Stimulated activated CD8-positive, alpha-beta memory T cell treated with anti-CD3 and anti-CD28 coated beads, Interleukin-12 subunit alpha, Interleukin-12 subunit beta, amount 100 ng/mL, for 24 hours (primary cell): ENCODE data around the gene SLC9A7.
"Not testable (repeated sequence)": the region's sequence is repeated elsewhere in the genome, so short reads cannot be mapped to it uniquely, and the experiment has no call there.

Experiments used
- DNase-seq: peaks from one replicate; pipeline ENCODE4 v3.0.0-alpha.2; 2020; ENCODE audit errors: extremely low read depth

SLC9A7 gene

GRCh38 chrX:46754036-46754435, 4.9 kb downstream of the SLC9A7 start:
- DNase-seq = no peak

DNA sequence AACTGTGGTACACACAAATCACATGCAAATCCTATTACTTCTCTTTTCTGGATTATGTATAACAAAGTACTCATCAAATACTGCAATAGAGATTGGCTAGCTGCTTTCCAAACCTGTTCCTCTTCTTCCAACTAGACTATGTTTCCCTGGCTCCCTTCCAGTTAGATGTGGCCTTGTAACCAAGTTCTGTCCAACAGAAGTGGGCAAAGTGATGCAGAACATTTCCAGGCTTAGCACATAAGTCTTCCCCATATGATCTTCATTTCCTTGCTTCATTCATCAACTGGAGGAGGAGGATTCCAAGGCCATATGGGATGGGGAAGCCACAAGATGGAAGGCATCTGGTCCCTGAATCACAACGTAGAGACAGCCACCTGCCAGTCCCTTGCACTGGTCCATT, 8.0 kb downstream of the SLC9A7 start:
- no peak for DNase-seq

DNA sequence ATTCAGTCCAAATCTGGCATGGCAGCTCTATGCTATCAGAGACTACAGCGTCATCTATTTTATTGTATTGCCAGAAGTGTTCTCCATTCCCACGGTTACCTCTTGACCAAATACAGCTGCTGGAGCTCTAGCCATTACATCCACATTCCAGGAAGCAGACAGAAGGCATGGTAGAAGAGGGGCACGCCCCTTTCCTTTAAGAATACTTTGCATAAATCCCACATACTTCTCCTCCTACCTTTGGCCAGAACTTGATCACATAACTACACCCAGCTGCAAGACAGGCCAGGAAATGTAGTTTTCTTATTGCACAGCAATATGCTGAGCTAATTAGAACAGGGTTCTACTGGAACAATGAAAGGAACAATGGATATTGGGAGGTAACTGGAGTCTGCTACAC, 14.9 kb downstream of the SLC9A7 start:
- no peak for DNase-seq

DNA sequence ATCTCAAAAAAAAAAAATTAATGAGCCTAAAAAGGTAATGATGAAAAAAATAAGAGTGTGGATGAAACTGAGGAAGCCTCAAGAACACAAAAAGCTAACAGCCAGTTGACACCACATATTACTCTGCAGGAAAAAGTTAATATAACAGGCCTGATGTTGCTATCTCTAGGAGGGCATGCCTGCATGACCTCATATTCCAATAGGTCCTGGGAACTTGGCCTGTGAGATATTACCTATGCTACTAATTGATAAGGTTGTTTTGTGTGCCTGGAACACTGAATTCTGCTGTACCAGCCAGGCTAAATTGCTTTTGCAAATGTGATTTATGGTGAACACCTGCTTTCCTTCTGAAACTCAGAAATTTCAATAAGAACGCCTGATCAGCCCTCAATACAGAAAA, 15.9 kb downstream of the SLC9A7 start:
- DNase-seq = no peak

GRCh38 chrX:46739736-46740135, 19.2 kb downstream of the SLC9A7 start:
- DNase-seq = no peak

- DNase-seq = no peak
Observed at GRCh38 chrX:46737462-46737861, 21.5 kb downstream of the SLC9A7 start.

DNA sequence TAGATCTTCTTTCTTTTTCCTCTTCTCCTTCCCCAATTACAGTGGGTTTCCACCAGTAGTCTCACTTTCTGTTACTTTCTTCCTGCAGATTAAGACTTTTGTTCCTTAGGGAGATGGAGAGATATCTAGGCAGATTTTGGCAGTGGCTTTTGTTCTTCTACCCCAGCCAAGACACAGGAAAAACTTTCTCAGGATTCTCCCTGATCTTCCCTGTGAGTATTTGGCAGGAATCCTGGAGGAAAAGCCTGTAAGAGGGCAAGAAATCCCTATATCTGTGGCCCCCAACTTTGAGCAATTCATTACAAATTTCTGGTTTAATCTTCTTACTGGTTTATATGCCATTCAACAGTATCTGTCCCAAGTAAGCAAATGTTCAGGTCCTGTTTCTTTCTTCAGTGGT, 21.9 kb downstream of the SLC9A7 start:
- no peak for DNase-seq

DNA sequence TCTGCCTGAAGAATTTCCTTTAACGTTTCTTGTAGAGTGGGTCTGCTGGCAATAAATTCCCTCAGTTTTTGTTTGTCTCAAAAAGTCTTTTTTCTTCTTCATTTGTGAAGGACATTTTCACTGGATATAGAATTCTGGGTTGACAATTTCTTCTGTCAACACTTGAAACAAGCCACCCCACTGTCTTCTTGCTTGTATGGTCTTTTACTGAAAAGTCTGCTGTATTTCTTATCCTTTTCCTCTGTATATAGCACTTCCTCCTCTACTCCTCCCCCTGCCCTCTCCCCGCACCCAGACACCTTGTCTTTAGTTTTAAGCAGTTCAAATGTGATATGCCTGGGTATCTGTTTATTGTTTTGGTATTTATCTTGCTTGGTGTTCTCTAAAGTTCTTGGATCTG, 23.3 kb downstream of the SLC9A7 start:
- DNase-seq = no peak

GRCh38 chrX:46733226-46733625, 25.7 kb downstream of the SLC9A7 start:
- DNase-seq = no peak

DNA sequence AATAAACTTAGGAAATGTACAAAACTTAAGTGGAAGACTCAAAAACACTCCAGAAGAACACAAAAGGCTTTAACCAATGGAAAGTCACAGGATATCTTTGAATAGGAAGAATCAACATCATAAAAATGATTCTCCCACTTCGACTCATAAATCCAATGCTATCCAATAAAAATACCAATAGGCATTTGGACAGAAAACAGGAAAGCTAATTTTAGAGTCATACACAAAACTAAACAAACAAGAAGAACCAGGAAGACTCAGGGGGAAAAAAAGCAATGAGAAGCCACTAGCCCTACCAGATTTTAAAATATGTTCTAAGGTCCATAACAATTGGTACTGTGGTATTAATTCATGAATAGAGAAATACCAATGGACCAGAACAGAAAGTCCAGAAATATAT, 28.2 kb downstream of the SLC9A7 start:
- DNase-seq = no peak

DNA sequence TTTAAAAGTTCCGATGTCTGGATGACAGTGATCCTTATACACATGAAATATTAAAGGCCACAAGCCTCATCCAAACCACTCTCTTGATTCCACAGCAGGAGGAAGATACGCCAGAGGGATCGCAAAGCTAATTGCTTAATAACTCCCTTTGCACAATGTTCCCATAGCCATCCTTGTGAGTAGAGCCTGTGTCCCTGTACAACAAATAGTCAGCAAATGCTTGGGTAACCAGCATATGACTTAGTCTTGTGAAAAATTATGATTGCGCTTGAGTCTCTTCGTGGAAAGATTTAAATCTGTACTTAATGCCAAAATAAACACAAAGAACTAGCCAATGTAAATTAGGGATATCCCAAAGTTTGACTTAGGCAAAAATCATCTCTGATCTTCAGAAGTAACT, 31.5 kb downstream of the SLC9A7 start:
- no peak for DNase-seq

- not testable (repeated sequence) for DNase-seq
Observed at GRCh38 chrX:46723569-46723927, 35.4 kb downstream of the SLC9A7 start.

GRCh38 chrX:46722742-46723568, 36.0 kb downstream of the SLC9A7 start:
- DNase-seq = no peak

DNA sequence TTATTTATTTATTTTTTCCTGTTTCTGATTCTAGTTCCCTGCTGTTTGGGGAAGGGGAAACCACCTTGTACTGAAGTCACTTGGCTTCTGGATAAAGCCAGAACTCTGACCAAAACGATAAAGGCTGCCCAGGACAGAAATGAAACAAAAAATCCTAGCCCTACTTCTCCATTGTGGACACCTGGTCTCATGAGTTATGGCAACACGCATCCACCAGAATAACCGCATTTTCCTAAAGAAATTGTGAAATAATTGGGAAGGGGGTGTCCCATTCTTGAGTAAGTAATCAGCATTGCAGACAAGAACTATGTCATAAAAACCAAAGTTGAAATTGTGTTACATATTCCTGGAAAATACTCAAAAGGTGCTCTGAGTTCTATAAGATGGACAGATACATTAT, 42.1 kb downstream of the SLC9A7 start:
- no peak for DNase-seq

GRCh38 chrX:46715997-46716396, 42.9 kb downstream of the SLC9A7 start:
- DNase-seq = no peak

DNA sequence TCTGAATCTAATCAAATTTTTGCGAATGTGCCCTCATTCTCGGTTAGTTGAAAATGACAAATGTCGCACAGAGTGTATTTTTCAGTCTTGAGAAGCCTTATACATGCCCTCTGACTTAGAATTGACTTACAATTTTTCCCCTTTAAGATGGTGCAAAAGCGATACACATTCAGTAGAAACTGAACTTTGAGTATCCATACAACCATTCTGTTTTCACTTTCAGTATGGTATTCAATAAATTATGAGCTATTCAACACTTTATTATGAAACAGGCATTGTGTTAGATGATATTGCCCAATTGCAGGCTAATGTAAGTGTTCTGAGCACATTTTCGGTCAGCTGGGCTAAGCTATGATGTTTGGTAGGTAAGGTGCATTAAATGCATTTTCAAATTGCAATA, 43.4 kb downstream of the SLC9A7 start:
- DNase-seq = no peak

DNA sequence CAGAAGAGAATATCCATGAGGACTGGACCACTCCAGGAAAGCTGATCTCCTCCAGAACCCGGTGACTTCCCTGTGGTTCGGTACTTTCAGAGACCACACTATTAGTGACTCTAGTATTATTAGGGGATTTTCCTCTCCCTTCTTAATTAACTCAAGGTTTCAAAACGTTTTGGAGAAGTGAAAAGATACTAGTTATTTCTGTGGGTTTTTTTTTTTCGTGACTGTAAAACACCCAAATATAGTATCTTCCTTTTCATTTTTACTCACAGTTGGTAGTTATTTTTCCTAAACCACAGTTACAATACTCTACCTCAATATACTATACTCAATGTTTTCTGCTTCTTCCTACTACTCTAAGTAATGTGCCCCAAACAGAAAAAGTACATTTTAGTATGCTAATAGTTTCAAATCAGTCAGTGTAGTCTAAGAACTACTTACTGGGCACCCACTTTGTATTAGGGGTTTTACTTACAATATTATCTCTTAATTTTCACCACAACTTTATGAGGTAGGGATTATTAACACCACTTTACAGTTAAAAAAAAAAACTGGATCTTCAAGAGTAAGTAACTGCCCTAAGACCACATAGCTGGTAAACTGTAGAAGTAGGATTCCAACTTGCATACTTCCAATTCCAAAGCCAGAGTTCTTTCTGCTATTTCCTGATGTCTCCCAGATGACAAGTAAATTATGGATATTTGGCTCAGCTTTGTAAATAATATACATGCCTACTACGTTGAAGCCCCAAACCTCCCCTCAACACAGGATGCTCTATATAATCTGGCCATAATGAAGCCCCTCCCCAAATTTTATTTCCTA, 45.0 kb downstream of the SLC9A7 start:
- DNase-seq = no peak

GRCh38 chrX:46712764-46713163, 46.2 kb downstream of the SLC9A7 start:
- no peak for DNase-seq

- no peak for DNase-seq
Observed at GRCh38 chrX:46710927-46711623, 47.8 kb downstream of the SLC9A7 start.

- no peak for DNase-seq
Observed at GRCh38 chrX:46710425-46710824, 48.5 kb downstream of the SLC9A7 start.

- DNase-seq = no peak
Observed at GRCh38 chrX:46707274-46707965, 51.5 kb downstream of the SLC9A7 start.

- no peak for DNase-seq
Observed at GRCh38 chrX:46704767-46705386, 54.0 kb downstream of the SLC9A7 start.
